WTC11 (cell line): ENCODE data around the gene APRT. TPM values are rescaled to one million over a fixed set of nuclear protein-coding genes. Genes with fewer than 3 reads are reported as not detected.

Experiments
- ATAC-seq: fragments of 200-7000 bp; cut with Tn5 transposase; 2 replicates; pipeline ENCODE4 v1.10.0; 2021; ENCODE audit warnings: mild to moderate bottlenecking, moderate library complexity
- CTCF ChIA-PET: fragments of 300-600 bp; sonication (Branson Sonifier 250); formaldehyde crosslinking; loops from one replicate; lab custom pipeline; 2021; ENCODE audit warnings: antibody characterized with exemption; lab: Charles Lee
- POLR2A ChIA-PET: fragments of 350-600 bp; sonication (Branson Sonifier 250); formaldehyde crosslinking; loops from one replicate; lab custom pipeline; 2021; ENCODE audit warnings: antibody characterized with exemption; lab: Charles Lee
- DNase-seq: peaks from one replicate; pipeline ENCODE4 v3.0.0; 2021; ENCODE audit warnings: low spot score
- H3K27ac Mint-ChIP-seq: 2 replicates; pipeline ENCODE4 v1.8.0; 2021; ENCODE audit warnings: mixed read lengths
- H3K27me3 Mint-ChIP-seq: 2 replicates; pipeline ENCODE4 v1.8.0; 2021; ENCODE audit warnings: low read depth, mild to moderate bottlenecking, moderate library complexity, mixed read lengths
- H3K36me3 Mint-ChIP-seq: 2 replicates; pipeline ENCODE4 v1.8.0; 2021; ENCODE audit warnings: mixed read lengths
- H3K4me1 Mint-ChIP-seq: 2 replicates; pipeline ENCODE4 v1.8.0; 2022; ENCODE audit warnings: mixed read lengths
- H3K4me3 Mint-ChIP-seq: 2 replicates; pipeline ENCODE4 v1.8.0; 2021; ENCODE audit warnings: mild to moderate bottlenecking, moderate library complexity, mixed read lengths
- H3K9me3 Mint-ChIP-seq: 2 replicates; pipeline ENCODE4 v1.8.0; 2021; ENCODE audit warnings: mixed read lengths
- CBFB ChIP-seq: sonication (generic); formaldehyde crosslinking; IDR thresholded peaks from 2 replicates; pipeline ENCODE4 v1.8.1; 2022; ENCODE audit warnings: mild to moderate bottlenecking, low read depth, missing genetic modification reagents
- EMX1 ChIP-seq: fragments of 250-450 bp; sonication (Bioruptor Pico); IDR thresholded peaks from 2 replicates; pipeline ENCODE4 v1.8.0; 2021; ENCODE audit warnings: mild to moderate bottlenecking
- ERG ChIP-seq: fragments of 250-450 bp; sonication (Bioruptor Pico); IDR thresholded peaks from 2 replicates; pipeline ENCODE4 v1.8.0; 2021; ENCODE audit warnings: mild to moderate bottlenecking
- NR3C1 ChIP-seq: sonication (generic); formaldehyde crosslinking; conservative IDR thresholded peaks from 2 replicates; pipeline ENCODE4 v1.8.1; 2023; ENCODE audit warnings: low read depth, mild to moderate bottlenecking, missing genetic modification reagents
- RELA ChIP-seq: sonication (generic); formaldehyde crosslinking; IDR thresholded peaks from 2 replicates; pipeline ENCODE4 v1.8.1; 2022; ENCODE audit warnings: missing genetic modification reagents, mild to moderate bottlenecking, borderline replicate concordance
- SMAD3 ChIP-seq: sonication (generic); formaldehyde crosslinking; IDR thresholded peaks from 2 replicates; pipeline ENCODE4 v1.8.0; 2022; ENCODE audit warnings: missing genetic modification reagents, mild to moderate bottlenecking, borderline replicate concordance
- SMAD4 ChIP-seq: sonication (generic); formaldehyde crosslinking; IDR thresholded peaks from 2 replicates; pipeline ENCODE4 v1.8.0; 2022; ENCODE audit warnings: mild to moderate bottlenecking, missing genetic modification reagents
- USF1 ChIP-seq: sonication (generic); formaldehyde crosslinking; IDR thresholded peaks from 2 replicates; pipeline ENCODE4 v1.8.0; 2022; ENCODE audit warnings: mild to moderate bottlenecking, missing genetic modification reagents
- total RNA-seq: library from RNA; stranded (reverse); gene quantifications from 3 replicates; pipeline ENCODE4 v1.2.3, GENCODE V29; 2021
- TF ChIP-seq, protein P1 (sequence below): sonication (generic); formaldehyde crosslinking; IDR thresholded peaks from 2 replicates; pipeline ENCODE4 v1.8.1; 2022; ENCODE audit warnings: mild to moderate bottlenecking, missing genetic modification reagents, moderate library complexity, borderline replicate concordance
- TF ChIP-seq, protein P2 (sequence below): sonication (generic); formaldehyde crosslinking; IDR thresholded peaks from 2 replicates; pipeline ENCODE4 v1.8.1; 2022; ENCODE audit warnings: missing genetic modification reagents, borderline replicate concordance
- TF ChIP-seq, protein P3 (sequence below): fragments of 250-450 bp; sonication (Bioruptor Pico); IDR thresholded peaks from 2 replicates; pipeline ENCODE4 v1.9.0; 2021; ENCODE audit warnings: mild to moderate bottlenecking

APRT gene
- total RNA-seq, 1 experiment from 2014 or later: 288 TPM

DNA sequence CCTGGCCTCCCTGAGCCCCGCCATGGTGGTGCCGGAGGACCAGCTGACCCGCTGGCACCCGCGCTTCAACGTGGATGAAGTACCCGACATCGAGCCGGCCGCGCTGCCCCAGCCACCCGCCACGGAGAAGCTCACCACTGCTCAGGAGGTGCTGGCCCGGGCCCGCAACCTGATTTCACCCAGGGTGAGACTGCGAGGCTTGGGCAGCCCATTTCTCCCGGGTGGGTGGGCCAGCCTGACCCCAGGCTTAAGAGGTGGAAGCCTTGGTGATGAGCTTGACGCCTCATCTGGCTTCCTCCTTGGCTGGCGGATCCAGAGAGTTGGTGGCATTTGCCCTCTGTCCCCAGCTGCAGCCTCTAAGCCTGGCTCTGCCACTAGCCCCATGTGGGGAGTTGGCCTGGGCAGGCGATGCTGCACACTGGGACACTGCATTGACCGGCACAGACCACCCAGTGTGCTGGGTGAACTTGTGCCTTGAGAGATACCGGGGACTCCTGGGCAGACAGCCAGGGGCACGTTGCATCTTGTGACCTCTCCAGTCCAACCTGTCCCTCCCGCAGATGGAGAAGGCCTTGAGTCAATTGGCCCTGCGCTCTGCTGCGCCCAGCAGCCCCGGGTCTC lies 5.1 kb downstream of the APRT start:
- CTCF ChIA-PET: interaction anchor here (0.6 to 5.7 kb wide), 4 partner anchors 22 to 69 kb away, joined by 3 to 34 read pairs (median 4); no protein-coding TSS in a partner anchor
- Mint-ChIP-seq H3K27ac (no peak overlapping the region), H3K4me1 (peaks cover 11% of the 10 kb centered on the region), H3K36me3 (peaks cover 39% of the 10 kb centered on the region), H3K27me3 (no peaks in the 10 kb centered on the region), H3K4me3 (no peak overlapping the region), H3K9me3 (no peaks in the 10 kb centered on the region)
- TF ChIP-seq, protein P1, sequence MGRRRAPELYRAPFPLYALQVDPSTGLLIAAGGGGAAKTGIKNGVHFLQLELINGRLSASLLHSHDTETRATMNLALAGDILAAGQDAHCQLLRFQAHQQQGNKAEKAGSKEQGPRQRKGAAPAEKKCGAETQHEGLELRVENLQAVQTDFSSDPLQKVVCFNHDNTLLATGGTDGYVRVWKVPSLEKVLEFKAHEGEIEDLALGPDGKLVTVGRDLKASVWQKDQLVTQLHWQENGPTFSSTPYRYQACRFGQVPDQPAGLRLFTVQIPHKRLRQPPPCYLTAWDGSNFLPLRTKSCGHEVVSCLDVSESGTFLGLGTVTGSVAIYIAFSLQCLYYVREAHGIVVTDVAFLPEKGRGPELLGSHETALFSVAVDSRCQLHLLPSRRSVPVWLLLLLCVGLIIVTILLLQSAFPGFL (CRISPR knock-in tag): 0 out of 2 replicates have a peak, but pooled peaks have one; percentile 28
- no peak for TF ChIP-seq CBFB
- ATAC-seq: no peak
- no peak for DNase-seq
- POLR2A ChIA-PET: no interaction called here

DNA sequence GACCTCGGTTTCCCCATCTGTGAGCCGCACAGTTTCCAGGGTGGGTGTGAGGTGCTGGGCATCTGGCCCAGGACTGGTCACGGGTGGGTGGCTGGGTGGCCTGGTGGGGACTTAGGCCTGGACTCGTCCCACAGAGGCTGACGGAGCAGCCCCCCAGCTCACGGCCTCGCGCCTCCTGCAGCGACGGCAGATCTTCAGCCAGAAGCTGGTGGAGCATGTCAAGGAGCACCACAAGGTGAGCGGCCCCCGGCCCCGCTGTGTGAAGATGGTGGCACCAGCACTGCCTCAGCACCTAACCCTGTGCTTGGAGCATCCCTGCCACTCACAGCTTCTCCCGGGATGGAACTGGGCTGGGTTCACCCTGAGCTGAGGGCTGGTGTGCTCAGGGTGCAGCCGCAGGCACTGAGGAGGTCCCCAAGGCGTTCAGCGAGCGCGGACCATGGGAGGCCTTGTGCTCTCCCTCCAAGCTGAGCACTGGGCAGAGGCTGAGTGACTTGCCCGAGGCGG lies 5.8 kb downstream of the APRT start:
- no peak for ATAC-seq
- Mint-ChIP-seq H3K4me3 (peak overlapping the region; percentile 10; the same call in 1 of the 2 replicates), H3K27ac (no peak overlapping the region), H3K27me3 (no peaks in the 10 kb centered on the region), H3K9me3 (no peaks in the 10 kb centered on the region), H3K36me3 (peaks cover 39% of the 10 kb centered on the region), H3K4me1 (peaks cover 10% of the 10 kb centered on the region)
- CTCF ChIA-PET: interaction anchor here (1.2 to 5.7 kb wide), 3 partner anchors 22 to 69 kb away, joined by 3 to 34 read pairs (median 3); no protein-coding TSS in a partner anchor
- POLR2A ChIA-PET: no interaction called here
- no peak for DNase-seq
- TF ChIP-seq ERG (CRISPR knock-in tag): no peak
- no peak for TF ChIP-seq SMAD3 (CRISPR knock-in tag)

- DNase-seq: no peak
- TF ChIP-seq, protein P2, sequence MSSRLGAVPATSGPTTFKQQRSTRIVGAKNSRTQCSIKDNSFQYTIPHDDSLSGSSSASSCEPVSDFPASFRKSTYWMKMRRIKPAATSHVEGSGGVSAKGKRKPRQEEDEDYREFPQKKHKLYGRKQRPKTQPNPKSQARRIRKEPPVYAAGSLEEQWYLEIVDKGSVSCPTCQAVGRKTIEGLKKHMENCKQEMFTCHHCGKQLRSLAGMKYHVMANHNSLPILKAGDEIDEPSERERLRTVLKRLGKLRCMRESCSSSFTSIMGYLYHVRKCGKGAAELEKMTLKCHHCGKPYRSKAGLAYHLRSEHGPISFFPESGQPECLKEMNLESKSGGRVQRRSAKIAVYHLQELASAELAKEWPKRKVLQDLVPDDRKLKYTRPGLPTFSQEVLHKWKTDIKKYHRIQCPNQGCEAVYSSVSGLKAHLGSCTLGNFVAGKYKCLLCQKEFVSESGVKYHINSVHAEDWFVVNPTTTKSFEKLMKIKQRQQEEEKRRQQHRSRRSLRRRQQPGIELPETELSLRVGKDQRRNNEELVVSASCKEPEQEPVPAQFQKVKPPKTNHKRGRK (CRISPR knock-in tag): no peak
- no peak for TF ChIP-seq NR3C1 (CRISPR knock-in tag)
- TF ChIP-seq USF1: no peak
- TF ChIP-seq, protein P3, sequence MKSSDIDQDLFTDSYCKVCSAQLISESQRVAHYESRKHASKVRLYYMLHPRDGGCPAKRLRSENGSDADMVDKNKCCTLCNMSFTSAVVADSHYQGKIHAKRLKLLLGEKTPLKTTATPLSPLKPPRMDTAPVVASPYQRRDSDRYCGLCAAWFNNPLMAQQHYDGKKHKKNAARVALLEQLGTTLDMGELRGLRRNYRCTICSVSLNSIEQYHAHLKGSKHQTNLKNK (CRISPR knock-in tag): no peak
- no peak for TF ChIP-seq SMAD4
- no peak for TF ChIP-seq RELA (CRISPR knock-in tag)
- TF ChIP-seq EMX1 (CRISPR knock-in tag): no peak
- CTCF ChIA-PET: interaction anchor here (1.2 to 5.7 kb wide), 2 partner anchors 21 to 68 kb away, joined by 3 to 34 read pairs; no protein-coding TSS in a partner anchor
- Mint-ChIP-seq H3K36me3 (peaks cover 39% of the 10 kb centered on the region), H3K27me3 (no peaks in the 10 kb centered on the region), H3K4me3 (peak overlapping the region; percentile 33), H3K27ac (no peak overlapping the region; the same call in 1 of the 2 replicates), H3K9me3 (no peaks in the 10 kb centered on the region), H3K4me1 (peaks cover 3% of the 10 kb centered on the region)
- no peak for ATAC-seq
- POLR2A ChIA-PET: no interaction called here
Observed at GRCh38 chr16:88805340-88805715, 6.4 kb downstream of the APRT start.
